GM13977 (cell line): Measurements from ENCODE around the gene PLCB1.

ENCODE experiments used
- DNase-seq: peaks from one replicate; pipeline ENCODE4 v3.0.0; 2012; ENCODE audit warnings: low spot score
- CTCF ChIP-seq: IDR thresholded peaks from 2 replicates; pipeline ENCODE4 v1.5.1; 2012; ENCODE audit warnings: mild to moderate bottlenecking, control low read depth; ENCODE audit not compliant: insufficient read depth; ENCODE audit errors: extremely low read depth, missing control alignments
- in situ Hi-C: fragments of 300-500 bp; cut with MboI; formaldehyde crosslinking; loops from one replicate; pipeline ENCODE4 v1.12.0; 2022; ENCODE audit warnings: low sequenced_read_pairs, low pct_unique_long_range_greater_than_20kb, mixed read lengths, inconsistent platforms; ENCODE audit not compliant: unreplicated experiment

The PLCB1 gene

DNA sequence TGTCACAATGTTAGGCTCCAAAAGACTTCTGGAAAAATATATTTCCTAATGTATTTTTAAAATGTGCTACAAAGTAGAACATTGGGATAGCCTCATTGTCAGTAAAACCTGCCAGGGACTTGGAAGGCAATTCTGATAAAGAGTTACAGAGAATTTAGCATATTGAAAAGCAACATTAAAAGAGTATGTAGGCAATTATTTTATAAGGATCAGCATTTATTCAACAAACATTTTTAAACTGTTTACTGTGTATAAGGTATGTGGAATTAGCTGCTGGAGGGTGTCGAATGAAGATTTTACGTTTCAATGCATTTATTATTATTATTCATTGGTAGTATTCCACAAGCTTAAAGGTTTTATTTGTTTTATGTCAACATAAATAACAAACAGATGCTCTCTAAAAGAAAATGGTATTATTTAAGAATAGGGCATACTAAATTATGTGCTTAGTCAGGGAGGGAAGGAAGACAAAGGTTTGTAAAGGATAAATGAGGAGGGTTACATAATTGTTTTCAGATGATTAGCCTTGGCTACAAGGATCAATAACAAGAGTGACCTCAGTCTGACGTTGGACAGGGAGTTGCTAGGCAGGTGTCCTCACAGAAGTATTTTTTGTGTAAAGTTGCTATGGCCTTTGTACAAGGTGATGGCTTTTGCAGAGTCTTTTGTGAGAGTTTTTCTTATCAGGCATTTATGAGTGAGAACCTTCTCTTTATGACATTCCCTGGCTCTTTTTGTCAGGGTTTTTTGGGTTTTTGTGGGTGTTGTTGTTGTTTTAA lies 623.5 kb downstream of the PLCB1 start:
- DNase-seq = no peak
- in situ Hi-C loops = no loop called here
- TF ChIP-seq CTCF = no peak

- no peak for TF ChIP-seq CTCF
- in situ Hi-C loops = no loop called here
- DNase-seq = no peak
Measured at GRCh38 chr20:8756410-8756809, 624.3 kb downstream of the PLCB1 start.

- no peak for TF ChIP-seq CTCF
- in situ Hi-C loops = no loop called here
- no peak for DNase-seq
Measured at GRCh38 chr20:8757146-8757545, 625.1 kb downstream of the PLCB1 start.

DNA sequence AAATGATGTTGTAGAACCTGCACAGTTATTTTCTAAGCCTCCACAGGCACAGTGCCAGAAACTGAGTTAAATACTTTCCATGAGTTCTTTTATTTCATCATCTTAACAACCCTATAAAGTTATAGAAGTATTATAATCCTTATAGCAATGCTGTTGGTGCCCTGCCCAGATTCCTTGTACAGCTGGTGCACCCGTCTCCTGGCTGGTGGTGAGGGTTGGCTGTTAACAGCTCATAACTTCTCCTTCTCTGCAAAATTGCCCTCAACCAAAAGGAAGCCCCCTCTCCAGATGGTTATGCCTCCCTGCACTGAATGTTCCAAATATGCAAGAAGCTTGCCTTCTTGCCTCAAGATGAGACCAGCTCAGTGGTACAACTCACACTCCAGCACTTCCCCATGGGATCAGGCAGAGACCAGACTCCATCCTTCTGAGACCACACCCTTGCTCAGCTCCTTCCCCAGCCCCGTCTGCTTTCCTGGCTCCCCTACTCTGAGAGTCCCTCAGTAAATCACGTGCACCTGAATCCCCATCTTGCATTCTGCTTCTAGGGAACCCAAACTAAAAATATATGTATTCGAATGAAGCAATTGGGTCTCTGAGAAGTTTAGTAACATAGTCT lies 632.4 kb downstream of the PLCB1 start:
- in situ Hi-C loops = no loop called here
- TF ChIP-seq CTCF = no peak
- no peak for DNase-seq

DNA sequence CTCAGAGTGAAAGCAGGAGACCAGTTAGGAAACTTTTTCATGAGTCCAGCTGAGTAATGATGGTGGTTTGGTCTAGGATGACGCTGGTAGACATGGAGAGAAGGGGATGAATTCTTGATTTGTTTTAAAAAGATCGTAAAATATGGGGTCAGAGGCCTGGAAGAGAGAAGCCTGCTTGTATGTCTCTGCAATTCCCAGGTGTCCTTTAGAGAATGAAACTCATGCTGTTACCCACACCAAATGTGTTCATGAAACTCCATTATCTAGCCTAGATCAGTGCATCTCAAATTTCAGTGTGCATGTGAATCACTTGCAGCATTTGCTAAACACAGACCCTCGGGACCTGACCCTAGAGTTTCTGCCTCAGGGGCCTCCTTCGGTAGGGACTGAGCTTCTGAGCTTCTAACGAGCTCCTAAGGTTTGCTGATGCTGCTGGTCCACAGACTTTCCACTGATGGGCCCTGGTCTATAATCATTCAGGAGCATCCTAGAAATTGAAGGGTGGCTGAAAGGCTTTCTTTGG lies 634.9 kb downstream of the PLCB1 start:
- no peak for DNase-seq
- TF ChIP-seq CTCF = no peak
- in situ Hi-C loops = no loop called here

GRCh38 chr20:8774412-8774811 lies 642.3 kb downstream of the PLCB1 start:
- in situ Hi-C loops = no loop called here
- no peak for TF ChIP-seq CTCF
- no peak for DNase-seq
